Measurements from ENCODE around the gene IBTK.
"Not testable (repeated sequence)": the region's sequence is repeated elsewhere in the genome, so short reads cannot be mapped to it uniquely, and the experiment has no call there.

The IBTK gene

GRCh38 chr6:82245376-82245775 lies 2.2 kb downstream of the IBTK start:
- DNase-seq = no peak

GRCh38 chr6:82243884-82244283 lies 3.7 kb downstream of the IBTK start:
- no peak for DNase-seq

- DNase-seq = no peak
Measured at GRCh38 chr6:82240186-82240585, 7.4 kb downstream of the IBTK start.

GRCh38 chr6:82239597-82239996 lies 7.9 kb downstream of the IBTK start:
- no peak for DNase-seq

GRCh38 chr6:82237013-82237412 lies 10.5 kb downstream of the IBTK start:
- DNase-seq = no peak

GRCh38 chr6:82227770-82228169 lies 19.8 kb downstream of the IBTK start:
- DNase-seq = no peak

GRCh38 chr6:82220167-82220566 lies 27.4 kb downstream of the IBTK start:
- DNase-seq = no peak

- DNase-seq = no peak
Measured at GRCh38 chr6:82217018-82217586, 30.4 kb downstream of the IBTK start.

- no peak for DNase-seq
Measured at GRCh38 chr6:82216549-82216948, 31.0 kb downstream of the IBTK start.

GRCh38 chr6:82211326-82211725 lies 36.2 kb downstream of the IBTK start:
- DNase-seq = no peak

GRCh38 chr6:82208913-82209312 lies 38.6 kb downstream of the IBTK start:
- no peak for DNase-seq

- no peak for DNase-seq
Measured at GRCh38 chr6:82205930-82206392, 41.6 kb downstream of the IBTK start.

- no peak for DNase-seq
Measured at GRCh38 chr6:82204020-82204419, 43.5 kb downstream of the IBTK start.

- DNase-seq = no peak
Measured at GRCh38 chr6:82197784-82198183, 49.8 kb downstream of the IBTK start.

GRCh38 chr6:82197245-82197644 lies 50.3 kb downstream of the IBTK start:
- not testable (repeated sequence) for DNase-seq

- no peak for DNase-seq
Measured at GRCh38 chr6:82196161-82196560, 51.4 kb downstream of the IBTK start.

- DNase-seq = no peak
Measured at GRCh38 chr6:82195619-82196018, 51.9 kb downstream of the IBTK start.

- DNase-seq = no peak
Measured at GRCh38 chr6:82185948-82186535, 61.5 kb downstream of the IBTK start.

- DNase-seq = no peak
Measured at GRCh38 chr6:82183642-82184282, 63.8 kb downstream of the IBTK start.

GRCh38 chr6:82182756-82183155 lies 64.8 kb downstream of the IBTK start:
- DNase-seq = no peak

GRCh38 chr6:82179415-82179814 lies 68.1 kb downstream of the IBTK start:
- DNase-seq = no peak

- DNase-seq = no peak
Measured at GRCh38 chr6:82178759-82179112, 68.8 kb downstream of the IBTK start.

- DNase-seq = peak; percentile 7
Measured at GRCh38 chr6:82178077-82178758, 69.3 kb downstream of the IBTK start.

GRCh38 chr6:82176616-82177015 lies 70.9 kb downstream of the IBTK start:
- no peak for DNase-seq
